Stimulated activated CD8-positive, alpha-beta memory T cell treated with anti-CD3 and anti-CD28 coated beads, Interleukin-15, amount 100 ng/mL, for 24 hours (primary cell): ENCODE results near the gene CCT8L2.
"Not testable (repeated sequence)": the region's sequence is repeated elsewhere in the genome, so short reads cannot be mapped to it uniquely, and the experiment has no call there.

Experiments
- DNase-seq: peaks from one replicate; pipeline ENCODE4 v3.0.0-alpha.2; 2020; ENCODE audit warnings: low read depth

Gene CCT8L2

DNA sequence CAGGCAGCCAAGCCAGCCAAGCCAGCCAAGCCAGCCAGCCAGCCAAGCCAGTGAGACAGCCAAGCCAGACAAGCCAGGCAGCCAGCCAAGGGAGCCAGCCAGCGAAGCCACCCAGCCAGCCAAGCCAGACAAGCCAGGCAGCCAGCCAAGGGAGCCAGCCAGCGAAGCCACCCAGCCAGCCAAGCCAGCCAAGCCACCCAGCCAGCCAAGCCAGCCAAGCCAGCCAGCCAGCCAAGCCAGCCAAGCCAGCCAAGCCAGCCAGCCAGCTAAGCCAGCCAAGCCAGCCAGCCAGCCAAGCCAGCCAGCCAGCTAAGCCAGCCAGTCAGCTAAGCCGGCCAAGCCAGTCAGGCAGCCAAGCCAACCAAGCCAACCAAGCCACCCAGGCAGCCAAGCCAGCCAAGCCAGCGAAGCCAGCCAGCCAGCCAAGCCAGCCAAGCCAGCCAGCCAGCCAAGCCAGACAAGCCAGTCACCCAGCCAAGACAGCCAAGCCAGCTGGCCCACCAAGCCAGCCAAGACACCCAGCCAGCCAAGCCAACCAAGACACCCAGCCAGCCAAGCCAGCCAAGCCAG lies 34.1 kb downstream of the CCT8L2 start:
- DNase-seq, result not testable (repeated sequence)

DNA sequence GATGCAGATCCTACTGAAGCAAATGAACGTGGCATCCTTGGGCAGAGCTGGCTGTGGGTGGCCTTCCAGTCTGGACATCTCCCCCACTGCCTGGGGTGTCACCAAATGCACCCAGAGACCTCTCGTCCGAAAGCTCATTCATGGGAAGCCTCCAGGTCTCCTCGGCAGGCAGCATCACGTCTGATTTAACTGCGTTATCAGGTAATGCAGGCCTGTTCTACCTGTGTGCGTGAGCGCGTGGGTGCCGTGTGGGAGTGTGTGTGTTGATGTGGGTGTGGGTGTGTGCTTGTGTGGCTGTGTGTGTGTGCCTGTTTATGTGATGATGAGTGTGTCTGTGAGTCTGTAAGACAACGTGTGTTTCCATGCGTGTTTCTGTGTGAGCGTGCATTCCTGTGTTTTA lies 35.1 kb downstream of the CCT8L2 start:
- not testable (repeated sequence) for DNase-seq

DNA sequence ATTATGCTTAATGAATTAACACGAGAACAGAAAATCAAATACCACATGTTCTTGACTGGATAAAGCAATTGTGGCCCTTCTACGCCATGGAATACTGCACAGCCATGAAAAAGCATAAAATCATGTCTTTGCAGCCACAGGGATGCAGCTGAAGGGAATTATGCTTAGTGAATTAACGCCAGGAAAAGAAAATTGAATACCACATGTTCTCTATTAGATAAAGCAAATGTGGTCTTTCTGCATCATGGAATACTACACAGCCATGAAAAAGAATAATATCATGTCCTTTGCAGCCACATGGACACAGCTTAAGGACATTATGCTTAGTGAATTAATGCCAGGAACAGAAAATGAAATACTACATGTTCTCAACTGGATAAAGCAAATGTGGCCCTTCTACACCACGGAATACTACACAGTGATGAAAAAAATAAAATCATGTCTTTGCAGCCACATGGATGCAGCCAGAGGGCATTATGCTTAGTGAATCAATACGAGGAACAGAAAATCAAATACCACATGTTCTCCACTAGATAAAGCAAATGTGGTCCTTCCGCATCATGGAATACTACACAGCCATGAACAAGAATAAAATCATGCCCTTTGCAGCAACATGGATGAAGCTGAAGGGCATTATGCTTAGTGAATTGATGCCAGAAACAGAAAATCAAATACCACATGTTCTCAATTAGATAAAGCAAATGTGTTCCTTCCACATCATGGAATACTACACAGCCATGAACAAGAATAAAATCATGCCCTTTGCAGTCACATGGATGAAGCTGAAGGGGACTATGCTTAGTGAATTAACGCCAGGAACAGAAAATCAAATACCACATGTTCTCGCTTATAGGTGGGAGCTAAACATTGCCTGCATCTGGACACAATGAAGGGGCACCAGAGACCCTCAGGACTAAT lies 37.3 kb downstream of the CCT8L2 start:
- not testable (repeated sequence) for DNase-seq

GRCh38 chr22:16543310-16543709 lies 49.3 kb downstream of the CCT8L2 start:
- not testable (repeated sequence) for DNase-seq
